Panc1 (cell line): ENCODE results near the gene C1D. TPM values are rescaled to one million over a fixed set of nuclear protein-coding genes. Genes with fewer than 3 reads are reported as not detected.

ENCODE experiments used
- ATAC-seq: fragments of 200-7000 bp; cut with Tn5 transposase; 2 replicates; pipeline ENCODE4 v1.9.1; 2020; ENCODE audit warnings: mild to moderate bottlenecking, moderate library complexity
- BruUV-seq: library from RNA; stranded (reverse); fragments of 400-500 nt; replicated peaks from 2 replicates; lab custom pipeline; 2021; lab: Mats Ljungman, UMichigan
- CTCF ChIA-PET: fragments of 300-600 bp; sonication (Branson Sonifier 250); formaldehyde crosslinking; loops from one replicate; lab custom pipeline; 2022; ENCODE audit warnings: antibody characterized with exemption; lab: Charles Lee
- POLR2A ChIA-PET: fragments of 300-600 bp; sonication (Branson Sonifier 250); formaldehyde crosslinking; loops from one replicate; lab custom pipeline; 2022; ENCODE audit warnings: antibody characterized with exemption; lab: Charles Lee
- DNase-seq: peaks from one replicate; pipeline ENCODE4 v3.0.0-alpha.2; 2010; ENCODE audit warnings: low read depth, low spot score
- H3K27ac ChIP-seq: 2 replicates; pipeline ENCODE4 v1.5.1; 2011; ENCODE audit warnings: mild to moderate bottlenecking, low read length, inconsistent platforms
- H3K27me3 ChIP-seq: fragments of 200-500 bp; sonication (Bioruptor generic); 2 replicates; pipeline ENCODE4 v1.6.0; 2014; ENCODE audit warnings: low read length, inconsistent platforms; ENCODE audit not compliant: control insufficient read depth, insufficient read depth
- H3K36me3 ChIP-seq: fragments of 200-500 bp; sonication (Bioruptor generic); 2 replicates; pipeline ENCODE4 v1.5.1; 2014; ENCODE audit warnings: inconsistent platforms, mild to moderate bottlenecking, low read length, moderate library complexity; ENCODE audit not compliant: control insufficient read depth, insufficient read depth
- H3K4me1 ChIP-seq: 2 replicates; pipeline ENCODE4 v1.5.1; 2011; ENCODE audit warnings: inconsistent platforms, mild to moderate bottlenecking, low read length, moderate library complexity; ENCODE audit not compliant: control insufficient read depth, insufficient read depth
- H3K4me3 ChIP-seq, 2 experiments: 2 replicates each; pipeline ENCODE4 v1.5.1; 2011 to 2012; ENCODE audit warnings: low read depth in 2 of 2, low read length in 2 of 2, mild to moderate bottlenecking in 2 of 2, inconsistent platforms in 1 of 2, moderate library complexity in 1 of 2
- H3K9me3 ChIP-seq: fragments of 200-500 bp; sonication (Bioruptor generic); 2 replicates; pipeline ENCODE4 v1.5.1; 2014; ENCODE audit warnings: low read depth, mild to moderate bottlenecking, inconsistent platforms, low read length, moderate library complexity; ENCODE audit not compliant: control insufficient read depth, insufficient read depth
- POLR2AphosphoS5 ChIP-seq: IDR thresholded peaks from 2 replicates; pipeline ENCODE4 v1.6.1; 2012; ENCODE audit warnings: mild to moderate bottlenecking, low read depth, low read length, moderate library complexity
- REST ChIP-seq, 2 experiments: IDR thresholded peaks; 2 replicates each; pipeline ENCODE4 v1.6.1; 2011 to 2012; ENCODE audit warnings: low read depth in 2 of 2, control low read depth in 1 of 2, low read length in 1 of 2, mild to moderate bottlenecking in 1 of 2, moderate library complexity in 1 of 2; ENCODE audit not compliant: insufficient read depth in 1 of 2
- SIN3A ChIP-seq: IDR thresholded peaks from 2 replicates; pipeline ENCODE4 v1.6.1; 2012; ENCODE audit warnings: low read depth, mild to moderate bottlenecking, low read length, moderate library complexity, borderline replicate concordance; ENCODE audit not compliant: insufficient read depth
- TCF7L2 ChIP-seq: IDR thresholded peaks from 2 replicates; pipeline ENCODE4 v1.6.1; 2011; ENCODE audit warnings: mild to moderate bottlenecking, low read depth, low read length, inconsistent platforms
- in situ Hi-C: cut with HindIII; loops from 2 replicates; pipeline ENCODE4 v1.10.0; 2016; ENCODE audit warnings: low sequenced_read_pairs, low pct_unique_long_range_greater_than_20kb
- intact Hi-C: fragments of 100-400 bp; cut with micrococcal nuclease; formaldehyde crosslinking; loops from one replicate; pipeline ENCODE4 v1.10.0; 2022; ENCODE audit not compliant: unreplicated experiment
- total RNA-seq: library from RNA; stranded (reverse); gene quantifications from one replicate; pipeline ENCODE4 v1.2.1, GENCODE V29; 2021; ENCODE audit not compliant: unreplicated experiment
- TF ChIP-seq, protein P1 (sequence below): fragments of 450-650 bp; IDR thresholded peaks from 2 replicates; pipeline ENCODE4 v1.5.1; 2017; ENCODE audit warnings: mild to moderate bottlenecking

C1D gene
- total RNA-seq, 1 experiment from 2014 or later: 16.8 TPM

DNA sequence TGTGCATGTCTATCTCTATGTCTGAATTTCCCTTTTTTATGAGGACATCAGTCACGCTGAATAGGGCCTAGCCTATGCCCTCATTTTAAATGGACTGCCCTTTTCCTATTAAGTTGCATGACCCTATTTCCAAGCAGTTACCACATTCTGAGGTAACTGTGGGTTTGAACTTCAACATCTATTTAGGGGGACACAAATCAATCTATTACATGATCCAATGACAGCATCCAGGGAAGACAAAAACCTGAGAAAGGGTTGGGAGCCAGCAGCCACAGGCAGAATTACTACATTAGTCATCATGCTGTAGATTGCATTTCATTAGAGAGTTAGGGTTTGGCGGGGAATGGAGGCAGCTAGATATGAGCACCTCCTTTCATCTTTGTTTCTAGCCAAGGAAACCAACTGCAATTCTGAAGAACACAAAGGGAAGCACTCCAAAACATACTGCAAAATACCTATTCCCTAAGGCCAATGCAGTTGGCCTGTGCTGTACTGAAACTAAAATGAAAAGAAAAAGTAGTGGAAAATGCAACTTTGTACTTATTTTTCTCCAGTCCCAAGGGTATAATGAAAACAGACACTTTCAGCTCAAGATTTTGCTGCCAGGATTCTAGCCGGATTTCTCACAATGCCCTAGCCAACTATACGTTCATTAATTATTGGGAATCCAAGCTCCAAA is 40.4 kb upstream of the C1D start:
- Histone ChIP-seq H3K9me3 (peaks cover 5% of the 10 kb centered on the region; the same call in 1 of the 2 replicates), H3K4me1 (no peaks in the 10 kb centered on the region), H3K27me3 (no peaks in the 10 kb centered on the region), H3K27ac (no peak overlapping the region), H3K4me3 (no peak overlapping the region), H3K36me3 (no peaks in the 10 kb centered on the region)
- ChIA-PET CTCF (no interaction called here), POLR2A (no interaction called here)
- no peak for ATAC-seq
- intact Hi-C loops: no loop called here
- DNase-seq: no peak
- in situ Hi-C loops: no loop called here
- no TSS peak for BruUV-seq
- TF ChIP-seq SIN3A (no peak), REST (IDR thresholded peaks at IDR 0.05; ENCODE audit: insufficient read depth in 1 of 2, low read depth in 2 of 2, low read length in 1 of 2) (no peak), TCF7L2 (no peak), POLR2AphosphoS5 (no peak)
- TF ChIP-seq, protein P1, sequence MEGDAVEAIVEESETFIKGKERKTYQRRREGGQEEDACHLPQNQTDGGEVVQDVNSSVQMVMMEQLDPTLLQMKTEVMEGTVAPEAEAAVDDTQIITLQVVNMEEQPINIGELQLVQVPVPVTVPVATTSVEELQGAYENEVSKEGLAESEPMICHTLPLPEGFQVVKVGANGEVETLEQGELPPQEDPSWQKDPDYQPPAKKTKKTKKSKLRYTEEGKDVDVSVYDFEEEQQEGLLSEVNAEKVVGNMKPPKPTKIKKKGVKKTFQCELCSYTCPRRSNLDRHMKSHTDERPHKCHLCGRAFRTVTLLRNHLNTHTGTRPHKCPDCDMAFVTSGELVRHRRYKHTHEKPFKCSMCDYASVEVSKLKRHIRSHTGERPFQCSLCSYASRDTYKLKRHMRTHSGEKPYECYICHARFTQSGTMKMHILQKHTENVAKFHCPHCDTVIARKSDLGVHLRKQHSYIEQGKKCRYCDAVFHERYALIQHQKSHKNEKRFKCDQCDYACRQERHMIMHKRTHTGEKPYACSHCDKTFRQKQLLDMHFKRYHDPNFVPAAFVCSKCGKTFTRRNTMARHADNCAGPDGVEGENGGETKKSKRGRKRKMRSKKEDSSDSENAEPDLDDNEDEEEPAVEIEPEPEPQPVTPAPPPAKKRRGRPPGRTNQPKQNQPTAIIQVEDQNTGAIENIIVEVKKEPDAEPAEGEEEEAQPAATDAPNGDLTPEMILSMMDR: no peak

DNA sequence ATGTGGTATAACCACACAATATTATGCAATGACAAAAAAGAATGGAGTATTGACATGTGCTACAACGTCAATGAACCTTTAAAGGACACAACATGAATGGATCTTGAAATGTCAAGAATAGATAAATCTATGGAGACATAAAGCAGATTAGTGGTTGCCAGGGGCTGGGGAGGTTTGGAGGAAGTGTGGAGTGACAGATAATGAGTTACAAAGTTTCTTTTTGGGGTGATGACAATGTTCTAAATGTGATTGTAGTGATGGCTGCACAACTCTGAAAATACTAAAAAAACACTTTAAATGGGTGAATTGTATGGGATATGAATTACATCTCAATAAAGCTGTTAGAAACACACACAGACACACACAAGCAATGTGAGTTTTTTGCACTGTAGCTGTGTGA is 37.4 kb upstream of the C1D start:
- no TSS peak for BruUV-seq
- Histone ChIP-seq H3K36me3 (no peaks in the 10 kb centered on the region), H3K27me3 (no peaks in the 10 kb centered on the region), H3K4me1 (no peaks in the 10 kb centered on the region), H3K27ac (no peak overlapping the region), H3K9me3 (no peaks in the 10 kb centered on the region), H3K4me3 (no peak overlapping the region)
- in situ Hi-C loops (no loop called here), intact Hi-C loops (no loop called here)
- ATAC-seq: no peak
- DNase-seq: no peak
- ChIA-PET POLR2A (no interaction called here), CTCF (no interaction called here)
- no peak for TF ChIP-seq REST (IDR thresholded peaks at IDR 0.05; ENCODE audit: insufficient read depth in 1 of 2, low read depth in 2 of 2, low read length in 1 of 2)
- TF ChIP-seq, protein P1: no peak
- no peak for TF ChIP-seq TCF7L2
